GM23338 (cell line): ENCODE results near the gene SNX3.

Experiments used
- CREB1 ChIP-seq: fragments of 250-450 bp; sonication (Bioruptor Pico); IDR thresholded peaks from 2 replicates; pipeline ENCODE4 v1.5.0; 2020; ENCODE audit warnings: low read depth, mild to moderate bottlenecking, moderate library complexity
- CTCF ChIP-seq, 2 experiments: fragments of 200-600 bp in 1 of 2; sonication (generic) in 1 of 2; conservative IDR thresholded peaks; 2 replicates each; pipeline versions ENCODE4 v1.5.1 to v1.6.1; 2016 to 2017; ENCODE audit warnings: antibody characterized with exemption in 2 of 2, low read depth in 2 of 2, mild to moderate bottlenecking in 2 of 2, moderate library complexity in 1 of 2
- ETS1 ChIP-seq: IDR thresholded peaks from 2 replicates; pipeline ENCODE4 v1.6.1; 2016; ENCODE audit warnings: antibody characterized with exemption
- EZH2 ChIP-seq: fragments of 200-600 bp; sonication (generic); IDR thresholded peaks from one replicate; pipeline ENCODE4 v1.8.0; 2017; ENCODE audit warnings: antibody characterized with exemption, mild to moderate bottlenecking, low read depth; ENCODE audit not compliant: unreplicated experiment
- EZH2phosphoT487 ChIP-seq: fragments of 200-600 bp; sonication (generic); IDR thresholded peaks from one replicate; pipeline ENCODE4 v1.8.1; 2018; ENCODE audit warnings: antibody characterized with exemption; ENCODE audit not compliant: unreplicated experiment
- JUNB ChIP-seq: IDR thresholded peaks from one replicate; pipeline ENCODE4 v1.6.1; 2016; ENCODE audit warnings: antibody characterized with exemption; ENCODE audit not compliant: unreplicated experiment
- POLR2AphosphoS5 ChIP-seq: IDR thresholded peaks from 2 replicates; pipeline ENCODE4 v1.6.1; 2016; ENCODE audit warnings: antibody characterized with exemption, low read depth
- STAT1 ChIP-seq: IDR thresholded peaks from one replicate; pipeline ENCODE4 v1.6.1; 2016; ENCODE audit warnings: antibody characterized with exemption; ENCODE audit not compliant: unreplicated experiment
- ZNF331 ChIP-seq: fragments of 250-450 bp; sonication (Bioruptor Pico); IDR thresholded peaks from 2 replicates; pipeline ENCODE4 v1.5.0; 2020; ENCODE audit warnings: low read depth, mild to moderate bottlenecking, moderate library complexity
- ZNF462 ChIP-seq: fragments of 250-450 bp; sonication (Bioruptor Pico); IDR thresholded peaks from 2 replicates; pipeline ENCODE4 v1.5.0; 2020; ENCODE audit warnings: mild to moderate bottlenecking, moderate library complexity
- TF ChIP-seq, protein P1 (sequence below): IDR thresholded peaks from one replicate; pipeline ENCODE4 v1.6.1; 2018; ENCODE audit warnings: antibody characterized with exemption; ENCODE audit not compliant: unreplicated experiment

GRCh38 chr6:108194503-108194902, 66.3 kb downstream of the SNX3 start:
- TF ChIP-seq CTCF (conservative IDR thresholded peaks at IDR 0.05; ENCODE audit: low read depth in 2 of 2) (no peak), EZH2 (no peak), ETS1 (no peak), POLR2AphosphoS5 (no peak), CREB1 (CRISPR knock-in tag) (no peak), EZH2phosphoT487 (no peak), JUNB (no peak), ZNF331 (no peak), ZNF462 (CRISPR knock-in tag) (no peak), STAT1 (no peak)
- TF ChIP-seq, protein P1, sequence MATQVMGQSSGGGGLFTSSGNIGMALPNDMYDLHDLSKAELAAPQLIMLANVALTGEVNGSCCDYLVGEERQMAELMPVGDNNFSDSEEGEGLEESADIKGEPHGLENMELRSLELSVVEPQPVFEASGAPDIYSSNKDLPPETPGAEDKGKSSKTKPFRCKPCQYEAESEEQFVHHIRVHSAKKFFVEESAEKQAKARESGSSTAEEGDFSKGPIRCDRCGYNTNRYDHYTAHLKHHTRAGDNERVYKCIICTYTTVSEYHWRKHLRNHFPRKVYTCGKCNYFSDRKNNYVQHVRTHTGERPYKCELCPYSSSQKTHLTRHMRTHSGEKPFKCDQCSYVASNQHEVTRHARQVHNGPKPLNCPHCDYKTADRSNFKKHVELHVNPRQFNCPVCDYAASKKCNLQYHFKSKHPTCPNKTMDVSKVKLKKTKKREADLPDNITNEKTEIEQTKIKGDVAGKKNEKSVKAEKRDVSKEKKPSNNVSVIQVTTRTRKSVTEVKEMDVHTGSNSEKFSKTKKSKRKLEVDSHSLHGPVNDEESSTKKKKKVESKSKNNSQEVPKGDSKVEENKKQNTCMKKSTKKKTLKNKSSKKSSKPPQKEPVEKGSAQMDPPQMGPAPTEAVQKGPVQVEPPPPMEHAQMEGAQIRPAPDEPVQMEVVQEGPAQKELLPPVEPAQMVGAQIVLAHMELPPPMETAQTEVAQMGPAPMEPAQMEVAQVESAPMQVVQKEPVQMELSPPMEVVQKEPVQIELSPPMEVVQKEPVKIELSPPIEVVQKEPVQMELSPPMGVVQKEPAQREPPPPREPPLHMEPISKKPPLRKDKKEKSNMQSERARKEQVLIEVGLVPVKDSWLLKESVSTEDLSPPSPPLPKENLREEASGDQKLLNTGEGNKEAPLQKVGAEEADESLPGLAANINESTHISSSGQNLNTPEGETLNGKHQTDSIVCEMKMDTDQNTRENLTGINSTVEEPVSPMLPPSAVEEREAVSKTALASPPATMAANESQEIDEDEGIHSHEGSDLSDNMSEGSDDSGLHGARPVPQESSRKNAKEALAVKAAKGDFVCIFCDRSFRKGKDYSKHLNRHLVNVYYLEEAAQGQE = no peak
